GM18858 (cell line): Measurements from ENCODE around the gene DISP1.

Experiments
- ATAC-seq: cut with Tn5 transposase; IDR thresholded peaks from one replicate; pipeline ENCODE4 v1.9.1; 2021; ENCODE audit not compliant: unreplicated experiment

DISP1 gene

GRCh38 chr1:222861062-222861461 lies 46.2 kb downstream of the DISP1 start:
- no peak for ATAC-seq
